Measurements from ENCODE around the gene CRY2. TPM values are rescaled to one million over a fixed set of nuclear protein-coding genes. Genes with fewer than 3 reads are reported as not detected.

The CRY2 gene
- total RNA-seq, 4 donors from 2014 or later: 48.8 to 96.4 (median 54.6) TPM

GRCh38 chr11:45853332-45854219 lies 6.3 kb downstream of the CRY2 start:
- peak in 1 of 2 donors; percentile 28 for TF ChIP-seq POLR2A (IDR thresholded peaks at IDR 0.05)
- TF ChIP-seq EP300 (IDR thresholded peaks at IDR 0.05): peak; percentile 40 to 68
- no peak for TF ChIP-seq CTCF (IDR thresholded peaks at IDR 0.05)
- Histone ChIP-seq H3K4me1 (peaks cover 5 to 100% (median 80%) of the 10 kb centered on the region in 4 donors), H3K9me3 (no peaks in the 10 kb centered on the region), H3K27ac (peak overlapping the region; percentile 24 to 99 (median 67)), H3K36me3 (peaks cover 0 to 6% (median 0%) of the 10 kb centered on the region in 3 donors), H3K27me3 (no peaks in the 10 kb centered on the region), H3K4me3 (no peak overlapping the region)
- WGBS, 2 donors: 61 to 69% methylated on average over 7 of the region's 7 CpGs
- no peak for DNase-seq (ENCODE audit: low spot score in 2 of 2)

GRCh38 chr11:45855308-45855707 lies 8.0 kb downstream of the CRY2 start:
- H3K27ac ChIP-seq: peak overlapping the region; percentile 2 to 99 (median 86)
- H3K9me3 ChIP-seq: no peaks in the 10 kb centered on the region
- H3K36me3 ChIP-seq: peaks cover 0 to 6% (median 0%) of the 10 kb centered on the region in 3 donors
- H3K27me3 ChIP-seq: no peaks in the 10 kb centered on the region
- no peak for TF ChIP-seq CTCF (IDR thresholded peaks at IDR 0.05)
- TF ChIP-seq POLR2A (IDR thresholded peaks at IDR 0.05): no peak
- no peak for TF ChIP-seq EP300 (IDR thresholded peaks at IDR 0.05)
- WGBS, 2 donors: 59 to 65% methylated on average over 5 of the region's 5 CpGs
- H3K4me1 ChIP-seq: peaks cover 12 to 100% (median 83%) of the 10 kb centered on the region in 4 donors
- no peak overlapping the region for H3K4me3 ChIP-seq
- DNase-seq (ENCODE audit: low spot score in 2 of 2): no peak

- 76 to 88% methylated on average over 6 of the region's 6 CpGs for WGBS, 2 donors
- peak in 1 of 2 donors; percentile 18 for DNase-seq (ENCODE audit: low spot score in 2 of 2)
- Histone ChIP-seq H3K9me3 (no peaks in the 10 kb centered on the region), H3K27me3 (no peaks in the 10 kb centered on the region), H3K36me3 (peaks cover 0 to 14% (median 0%) of the 10 kb centered on the region in 3 donors), H3K27ac (peak overlapping the region; percentile 2 to 99 (median 86)), H3K4me1 (peaks cover 12 to 96% (median 78%) of the 10 kb centered on the region in 4 donors), H3K4me3 (no peak overlapping the region)
- TF ChIP-seq CTCF (IDR thresholded peaks at IDR 0.05) (no peak), EP300 (IDR thresholded peaks at IDR 0.05) (peak in 1 of 2 donors; percentile 50), POLR2A (IDR thresholded peaks at IDR 0.05) (no peak)
Observed at GRCh38 chr11:45856044-45856468, 8.8 kb downstream of the CRY2 start.

- peak in 1 of 2 donors; percentile 52 for DNase-seq (ENCODE audit: low spot score in 2 of 2)
- H3K4me3 ChIP-seq: no peak overlapping the region
- H3K27ac ChIP-seq: peak overlapping the region; percentile 66 to 99 (median 86)
- TF ChIP-seq CTCF (IDR thresholded peaks at IDR 0.05) (no peak), EP300 (IDR thresholded peaks at IDR 0.05) (peak in 1 of 2 donors; percentile 48), POLR2A (IDR thresholded peaks at IDR 0.05) (no peak)
- H3K9me3 ChIP-seq: no peaks in the 10 kb centered on the region
- WGBS, 2 donors: 24 to 38% methylated on average over 2 of the region's 2 CpGs
- H3K4me1 ChIP-seq: peaks cover 12 to 76% (median 59%) of the 10 kb centered on the region in 4 donors
- no peaks in the 10 kb centered on the region for H3K27me3 ChIP-seq
- H3K36me3 ChIP-seq: peaks cover 2 to 34% (median 6%) of the 10 kb centered on the region in 3 donors
Observed at GRCh38 chr11:45857961-45858474, 10.7 kb downstream of the CRY2 start.
